GM12801 (cell line): ENCODE measurements around the gene TOMM22.

Source experiments
- CTCF ChIP-seq: IDR thresholded peaks from one replicate; pipeline ENCODE4 v1.5.1; 2011; ENCODE audit warnings: control low read depth; ENCODE audit not compliant: insufficient read length; ENCODE audit errors: extremely low read depth

Gene TOMM22

GRCh38 chr22:38684895-38685294 lies 3.1 kb downstream of the TOMM22 start:
- TF ChIP-seq CTCF, result no peak

GRCh38 chr22:38685761-38686160 lies 4.0 kb downstream of the TOMM22 start:
- TF ChIP-seq CTCF, result no peak

GRCh38 chr22:38689651-38690050 lies 7.9 kb downstream of the TOMM22 start:
- TF ChIP-seq CTCF, result no peak

GRCh38 chr22:38694049-38694448 lies 12.3 kb downstream of the TOMM22 start:
- no peak for TF ChIP-seq CTCF

GRCh38 chr22:38694940-38695339 lies 13.2 kb downstream of the TOMM22 start:
- TF ChIP-seq CTCF, result no peak

- no peak for TF ChIP-seq CTCF
Measured at GRCh38 chr22:38696606-38697424, 15.1 kb downstream of the TOMM22 start.

GRCh38 chr22:38697425-38698089 lies 15.8 kb downstream of the TOMM22 start:
- no peak for TF ChIP-seq CTCF
